HK-2 (cell line): Measurements from ENCODE around the gene TTC31.

ENCODE experiments used
- DNase-seq: peaks from one replicate; pipeline ENCODE4 v3.0.0-alpha.2; 2018; ENCODE audit not compliant: unreplicated experiment

TTC31 gene

GRCh38 chr2:74486141-74486540 lies 3.3 kb downstream of the TTC31 start:
- no peak for DNase-seq

- DNase-seq: no peak
Measured at GRCh38 chr2:74488643-74489481, 6.0 kb downstream of the TTC31 start.

GRCh38 chr2:74489906-74490305 lies 7.0 kb downstream of the TTC31 start:
- no peak for DNase-seq

GRCh38 chr2:74491648-74492544 lies 9.0 kb downstream of the TTC31 start:
- DNase-seq: no peak

- no peak for DNase-seq
Measured at GRCh38 chr2:74493546-74493945, 10.7 kb downstream of the TTC31 start.

GRCh38 chr2:74495440-74495839 lies 12.6 kb downstream of the TTC31 start:
- no peak for DNase-seq

- DNase-seq: no peak
Measured at GRCh38 chr2:74496997-74497776, 14.3 kb downstream of the TTC31 start.

GRCh38 chr2:74497777-74498499 lies 15.1 kb downstream of the TTC31 start:
- no peak for DNase-seq

- DNase-seq: peak; percentile 23
Measured at GRCh38 chr2:74498500-74499266, 15.8 kb downstream of the TTC31 start.

GRCh38 chr2:74499267-74499939 lies 16.5 kb downstream of the TTC31 start, which contains the start of gene LBX2:
TSS of gene LBX2 (minus strand) at chr2:74499603. CDS start at chr2:74499537, 66 bp downstream.
- DNase-seq: no peak

GRCh38 chr2:74499940-74500577 lies 17.2 kb downstream of the TTC31 start:
- no peak for DNase-seq

GRCh38 chr2:74500578-74500946 lies 17.7 kb downstream of the TTC31 start:
- DNase-seq: no peak

GRCh38 chr2:74501335-74502071 lies 18.6 kb downstream of the TTC31 start:
- DNase-seq: no peak

GRCh38 chr2:74502147-74502719 lies 19.4 kb downstream of the TTC31 start:
- DNase-seq: no peak

GRCh38 chr2:74502720-74503505 lies 20.0 kb downstream of the TTC31 start:
- peak; percentile 87 for DNase-seq

GRCh38 chr2:74503506-74504475 lies 20.9 kb downstream of the TTC31 start:
- DNase-seq: no peak
